ENCODE results near the gene SDK2. TPM values are rescaled to one million over a fixed set of nuclear protein-coding genes. Genes with fewer than 3 reads are reported as not detected.

Gene SDK2
- total and polyA plus RNA-seq, 2 of the 4 experiments (the other 2 are of a cell fraction): under 0.01 to 0.03 TPM

DNA sequence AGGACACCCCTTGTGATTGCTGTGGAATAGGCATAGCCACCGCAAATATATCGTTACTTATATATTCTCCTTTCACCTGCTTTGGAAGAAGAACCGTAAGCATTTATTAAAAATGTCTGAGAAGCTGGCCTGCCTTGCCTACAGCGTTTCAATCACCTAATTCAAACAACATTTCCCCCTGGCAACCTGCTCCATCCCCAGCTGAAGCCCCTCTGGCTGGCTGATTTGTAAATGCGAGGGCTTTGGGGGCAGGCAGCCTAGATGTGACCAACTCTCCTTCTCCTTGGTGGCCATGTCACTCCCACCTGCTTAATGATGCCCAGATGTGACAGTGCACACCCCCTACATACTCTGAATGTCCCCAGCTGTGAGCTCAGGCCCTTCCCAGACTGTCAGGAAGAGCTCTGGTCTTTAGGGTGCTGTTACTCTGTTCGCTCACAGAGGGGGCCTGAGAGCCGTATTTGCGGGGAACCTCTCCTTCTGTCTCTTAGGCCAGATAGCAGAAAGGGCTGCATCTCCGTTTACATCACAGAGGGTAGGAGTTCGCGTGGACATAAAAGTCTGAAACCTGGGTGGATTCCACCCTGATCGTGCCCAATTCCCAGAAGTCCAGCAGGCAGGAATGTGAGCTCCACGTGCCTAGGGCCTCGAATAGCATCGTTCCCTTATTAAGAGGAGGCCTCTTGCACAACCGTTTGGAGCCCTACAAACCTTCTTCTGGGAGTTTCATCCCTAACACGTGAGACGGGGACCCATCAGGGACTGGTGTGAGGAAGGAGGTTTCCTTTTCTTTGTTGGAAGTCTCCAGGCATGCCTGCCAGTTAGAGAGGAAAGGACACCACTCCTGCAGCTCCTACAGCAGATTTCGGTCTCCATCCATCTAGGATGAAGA lies 2.4 kb upstream of the SDK2 start:
- Histone ChIP-seq H3K4me1 (ENCODE audit: control insufficient read depth, insufficient read depth, low read length) (no peaks in the 10 kb centered on the region), H2BK20ac (ENCODE audit: low read depth, low read length) (no peak overlapping the region), H2AK5ac (ENCODE audit: low read depth, low read length) (no peak overlapping the region), H3K4ac (ENCODE audit: low read depth, low read length) (no peak overlapping the region), H3K9ac (ENCODE audit: low read depth, low read length) (no peak overlapping the region), H3K18ac (ENCODE audit: low read depth, low read length) (no peak overlapping the region), H2AK9ac (replicated peaks; ENCODE audit: low read depth, low read length, poor library complexity) (no peak overlapping the region), H2BK120ac (ENCODE audit: low read depth, low read length) (no peak overlapping the region), H3K9me3 (ENCODE audit: control insufficient read depth, insufficient read depth, low read length) (no peaks in the 10 kb centered on the region), H3K4me3 (ENCODE audit: insufficient read depth, low read depth, low read length) (no peak overlapping the region), H3K4me2 (ENCODE audit: low read depth, low read length) (no peak overlapping the region), H2BK15ac (ENCODE audit: low read depth, low read length) (no peak overlapping the region), H4K5ac (ENCODE audit: low read depth, low read length) (no peak overlapping the region), H3K9me1 (ENCODE audit: insufficient read depth, low read length) (no peaks in the 10 kb centered on the region), H3K27ac (ENCODE audit: insufficient read depth, low read length) (no peak overlapping the region), H3K27me3 (ENCODE audit: control insufficient read depth, insufficient read depth, low read length) (peaks cover 34% of the 10 kb centered on the region), H3K36me3 (ENCODE audit: control insufficient read depth, insufficient read depth, low read length) (no peaks in the 10 kb centered on the region), H4K91ac (ENCODE audit: insufficient read depth, low read depth, low read length) (no peak overlapping the region), H4K8ac (ENCODE audit: low read depth in 2 of 2, low read length in 2 of 2) (no peak overlapping the region), H2AFZ (replicated peaks; ENCODE audit: low read length, poor library complexity) (no peak overlapping the region), H3K79me1 (ENCODE audit: low read depth in 1 of 2, low read length in 2 of 2) (no peaks in the 10 kb centered on the region), H3K23ac (ENCODE audit: low read depth, low read length) (no peak overlapping the region), H3K14ac (replicated peaks; ENCODE audit: low read depth, low read length) (no peak overlapping the region), H3K56ac (ENCODE audit: extremely low read depth, insufficient read depth, low read length) (no peak overlapping the region), H2BK5ac (ENCODE audit: low read depth, low read length, poor library complexity, severe bottlenecking) (no peak overlapping the region), H4K20me1 (ENCODE audit: insufficient read depth, low read length) (no peaks in the 10 kb centered on the region)
- 48% methylated on average over 4 of the region's 19 CpGs; no CpG with 5 or more reads in 1 of the 2 experiments for WGBS, 2 experiments (ENCODE audit: extremely low coverage in 2 of 2, insufficient read length in 1 of 2)
- ATAC-seq (ENCODE audit: low read depth) (no peak), DNase-seq (no peak)
- POLR2A ChIA-PET (ENCODE audit: unreplicated experiment): no interaction called here
- TF ChIP-seq MAFK (IDR thresholded peaks at IDR 0.05; ENCODE audit: low read depth, low read length): no peak
- no peak for TF ChIP-seq CHD1 (IDR thresholded peaks at IDR 0.05; ENCODE audit: low read depth, low read length)
- no peak for TF ChIP-seq NFE2L2 (IDR thresholded peaks at IDR 0.05; ENCODE audit: low read depth, low read length)
- TF ChIP-seq SMC3 (IDR thresholded peaks at IDR 0.05; ENCODE audit: low read depth, low read length): no peak
- no peak for TF ChIP-seq ELK1 (IDR thresholded peaks at IDR 0.05; ENCODE audit: borderline replicate concordance, low read depth, low read length)
- no peak for TF ChIP-seq RAD21 (IDR thresholded peaks at IDR 0.05; ENCODE audit: low read length)
- TF ChIP-seq RFX5 (IDR thresholded peaks at IDR 0.05; ENCODE audit: low read depth, low read length): no peak
- TF ChIP-seq RCOR1 (IDR thresholded peaks at IDR 0.05; ENCODE audit: insufficient replicate concordance, low read length): no peak
- TF ChIP-seq MAZ (IDR thresholded peaks at IDR 0.05; ENCODE audit: borderline replicate concordance, low read depth, low read length): no peak
- no peak for TF ChIP-seq FOS (IDR thresholded peaks at IDR 0.05; ENCODE audit: low read depth, low read length)
- TF ChIP-seq BHLHE40 (IDR thresholded peaks at IDR 0.05; ENCODE audit: low read depth, low read length): no peak
- no TSS peak for BruUV-seq (replicated peaks)
- intact Hi-C loops (cut with micrococcal nuclease): no loop called here
- CTCF ChIA-PET: interaction anchor here (0.6 kb wide), 1 partner anchor 49 kb away, joined by 3 read pairs; no protein-coding TSS in a partner anchor
- dilution Hi-C loops (cut with HindIII; ENCODE audit: low sequenced_read_pairs, unreplicated experiment): no loop called here
- in situ Hi-C loops (cut with MboI; ENCODE audit: low sequenced_read_pairs): no loop called here
